Keratinocyte (primary cell): Measurements from ENCODE around the gene KCNMB3.

ENCODE experiments used
- EZH2 ChIP-seq: IDR thresholded peaks from one replicate; pipeline ENCODE4 v1.6.1; 2012; ENCODE audit warnings: inconsistent platforms, mild to moderate bottlenecking, low read length, moderate library complexity
- TF ChIP-seq, protein P1 (sequence below), 3 experiments: IDR thresholded peaks in 1 of 3; conservative IDR thresholded peaks in 1 of 3; optimal IDR thresholded peaks in 1 of 3; 2 replicates in 2 of 3; 3 replicates in 1 of 3; pipeline versions ENCODE3 to v1.5.1; 2011; ENCODE audit warnings: low read length in 3 of 3, mild to moderate bottlenecking in 3 of 3, moderate library complexity in 2 of 3, control low read depth in 1 of 3, inconsistent platforms in 1 of 3; ENCODE audit not compliant: insufficient read depth in 2 of 3; ENCODE audit errors: extremely low read depth in 1 of 3

DNA sequence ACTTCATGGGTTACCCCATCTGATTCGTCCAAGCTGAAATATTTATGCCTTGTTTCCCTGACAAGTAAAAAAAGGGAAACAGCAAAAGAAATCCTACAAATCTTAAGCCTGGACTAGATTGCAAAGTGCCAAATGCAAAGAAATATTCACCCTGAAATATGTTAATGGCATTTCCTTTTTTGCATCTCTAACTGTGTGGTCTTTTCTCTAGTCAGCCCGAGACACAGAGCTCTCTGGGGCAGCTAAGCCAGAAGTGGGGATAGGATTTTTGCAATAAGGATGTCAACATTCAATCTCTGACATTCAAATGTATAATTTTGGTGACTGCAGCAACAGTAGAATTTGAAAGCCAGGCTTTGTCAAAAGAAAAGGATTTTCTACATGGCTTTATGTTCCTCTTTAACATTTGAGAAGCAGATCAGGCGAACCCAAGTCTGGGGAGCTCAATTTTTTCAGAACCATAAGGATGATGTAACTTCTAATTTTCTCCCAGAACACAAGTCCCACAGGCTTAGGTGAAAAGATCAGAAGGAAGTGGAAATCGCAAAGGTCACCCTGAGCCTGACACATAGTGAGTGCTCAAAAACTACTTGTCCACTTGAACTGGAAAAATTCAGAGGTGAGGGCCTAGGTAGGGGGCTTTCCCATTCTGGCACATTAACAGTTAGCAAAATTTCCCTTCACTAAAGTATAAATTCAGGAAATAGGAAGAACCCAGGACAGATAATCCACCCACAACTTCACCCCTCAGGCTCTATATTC is 28.2 kb upstream of the KCNMB3 start:
- TF ChIP-seq, protein P1, sequence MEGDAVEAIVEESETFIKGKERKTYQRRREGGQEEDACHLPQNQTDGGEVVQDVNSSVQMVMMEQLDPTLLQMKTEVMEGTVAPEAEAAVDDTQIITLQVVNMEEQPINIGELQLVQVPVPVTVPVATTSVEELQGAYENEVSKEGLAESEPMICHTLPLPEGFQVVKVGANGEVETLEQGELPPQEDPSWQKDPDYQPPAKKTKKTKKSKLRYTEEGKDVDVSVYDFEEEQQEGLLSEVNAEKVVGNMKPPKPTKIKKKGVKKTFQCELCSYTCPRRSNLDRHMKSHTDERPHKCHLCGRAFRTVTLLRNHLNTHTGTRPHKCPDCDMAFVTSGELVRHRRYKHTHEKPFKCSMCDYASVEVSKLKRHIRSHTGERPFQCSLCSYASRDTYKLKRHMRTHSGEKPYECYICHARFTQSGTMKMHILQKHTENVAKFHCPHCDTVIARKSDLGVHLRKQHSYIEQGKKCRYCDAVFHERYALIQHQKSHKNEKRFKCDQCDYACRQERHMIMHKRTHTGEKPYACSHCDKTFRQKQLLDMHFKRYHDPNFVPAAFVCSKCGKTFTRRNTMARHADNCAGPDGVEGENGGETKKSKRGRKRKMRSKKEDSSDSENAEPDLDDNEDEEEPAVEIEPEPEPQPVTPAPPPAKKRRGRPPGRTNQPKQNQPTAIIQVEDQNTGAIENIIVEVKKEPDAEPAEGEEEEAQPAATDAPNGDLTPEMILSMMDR (optimal IDR thresholded peaks at IDR 0.05 in 1 of 3, IDR thresholded peaks at IDR 0.05 in 1 of 3, conservative IDR thresholded peaks at IDR 0.05 in 1 of 3; ENCODE audit: extremely low read depth in 1 of 3, insufficient read depth in 2 of 3, low read length in 3 of 3), result no peak
- TF ChIP-seq EZH2, result no peak
